HUDEP-2 (cell line): ENCODE data around the gene DNAJC21.

Experiments
- DNase-seq, 76 experiments: peaks; one replicate each; lab custom pipeline; 2025; ENCODE audit not compliant: unreplicated experiment in 76 of 76; lab: John Stamatoyannopoulos, UW

Gene DNAJC21

GRCh38 chr5:34929134-34929719, at the start of gene DNAJC21:
DNAJC21 (plus strand) TSS chr5:34929559; CDS start chr5:34929820, 261 bp downstream.
- DNase-seq: peak; percentile 18 to 99 (median 94)

GRCh38 chr5:34881246-34881645, 48.1 kb upstream of the DNAJC21 start:
- DNase-seq: no peak

- no peak for DNase-seq
Measured at GRCh38 chr5:34886392-34887119, 42.8 kb upstream of the DNAJC21 start.

GRCh38 chr5:34889394-34889793, 40.0 kb upstream of the DNAJC21 start:
- DNase-seq: no peak

- DNase-seq: no peak
Measured at GRCh38 chr5:34891981-34892380, 37.4 kb upstream of the DNAJC21 start.

GRCh38 chr5:34892414-34892813, 36.9 kb upstream of the DNAJC21 start:
- no peak for DNase-seq

- no peak for DNase-seq
Measured at GRCh38 chr5:34894716-34895115, 34.6 kb upstream of the DNAJC21 start.

GRCh38 chr5:34895641-34896419, 33.5 kb upstream of the DNAJC21 start:
- DNase-seq: peak in 45 of 76 experiments; percentile 1 to 47 (median 19)

GRCh38 chr5:34897646-34898045, 31.7 kb upstream of the DNAJC21 start:
- DNase-seq: no peak

GRCh38 chr5:34898258-34898895, 31.0 kb upstream of the DNAJC21 start:
- DNase-seq: peak in 53 of 76 experiments; percentile 0 to 61 (median 23)

- DNase-seq: no peak
Measured at GRCh38 chr5:34899066-34899465, 30.3 kb upstream of the DNAJC21 start.

GRCh38 chr5:34900652-34901051, 28.7 kb upstream of the DNAJC21 start:
- no peak for DNase-seq

- no peak for DNase-seq
Measured at GRCh38 chr5:34903260-34903659, 26.1 kb upstream of the DNAJC21 start.

GRCh38 chr5:34905564-34905963, 23.8 kb upstream of the DNAJC21 start:
- no peak for DNase-seq

GRCh38 chr5:34913072-34913471, 16.3 kb upstream of the DNAJC21 start:
- DNase-seq: no peak

- peak in 29 of 76 experiments; percentile 3 to 64 (median 39) for DNase-seq
Measured at GRCh38 chr5:34914671-34915138, 14.7 kb upstream of the DNAJC21 start.

GRCh38 chr5:34915139-34915855, 14.1 kb upstream of the DNAJC21 start, which contains the start of the genes BRIX1 and RAD1:
BRIX1 (plus strand) TSS chr5:34915711; CDS start chr5:34915739, 28 bp downstream.
RAD1 (minus strand) TSS chr5:34915504; CDS start chr5:34914892, 612 bp downstream.
- DNase-seq: peak; percentile 33 to 96 (median 90)

- DNase-seq: peak in 1 of 76 experiments; percentile 47
Measured at GRCh38 chr5:34915856-34916192, 13.5 kb upstream of the DNAJC21 start.

GRCh38 chr5:34916518-34916917, 12.8 kb upstream of the DNAJC21 start:
- peak in 1 of 76 experiments; percentile 14 for DNase-seq

GRCh38 chr5:34918025-34918424, 11.3 kb upstream of the DNAJC21 start:
- peak in 5 of 76 experiments; percentile 5 to 25 (median 23) for DNase-seq
